WI38 (cell line): ENCODE results near the gene GTF3C1.

Experiments
- H3K4me3 ChIP-seq: 2 replicates; pipeline ENCODE4 v1.5.1; 2011; ENCODE audit warnings: low read depth, mild to moderate bottlenecking, control low read depth, low read length
- TF ChIP-seq, protein P1 (sequence below): IDR thresholded peaks from 2 replicates; pipeline ENCODE4 v1.5.1; 2012; ENCODE audit warnings: low read depth, mild to moderate bottlenecking, control low read depth, low read length

The GTF3C1 gene

GRCh38 chr16:27473101-27473900, 76.4 kb downstream of the GTF3C1 start:
- no peak overlapping the region for H3K4me3 ChIP-seq
- TF ChIP-seq, protein P1, sequence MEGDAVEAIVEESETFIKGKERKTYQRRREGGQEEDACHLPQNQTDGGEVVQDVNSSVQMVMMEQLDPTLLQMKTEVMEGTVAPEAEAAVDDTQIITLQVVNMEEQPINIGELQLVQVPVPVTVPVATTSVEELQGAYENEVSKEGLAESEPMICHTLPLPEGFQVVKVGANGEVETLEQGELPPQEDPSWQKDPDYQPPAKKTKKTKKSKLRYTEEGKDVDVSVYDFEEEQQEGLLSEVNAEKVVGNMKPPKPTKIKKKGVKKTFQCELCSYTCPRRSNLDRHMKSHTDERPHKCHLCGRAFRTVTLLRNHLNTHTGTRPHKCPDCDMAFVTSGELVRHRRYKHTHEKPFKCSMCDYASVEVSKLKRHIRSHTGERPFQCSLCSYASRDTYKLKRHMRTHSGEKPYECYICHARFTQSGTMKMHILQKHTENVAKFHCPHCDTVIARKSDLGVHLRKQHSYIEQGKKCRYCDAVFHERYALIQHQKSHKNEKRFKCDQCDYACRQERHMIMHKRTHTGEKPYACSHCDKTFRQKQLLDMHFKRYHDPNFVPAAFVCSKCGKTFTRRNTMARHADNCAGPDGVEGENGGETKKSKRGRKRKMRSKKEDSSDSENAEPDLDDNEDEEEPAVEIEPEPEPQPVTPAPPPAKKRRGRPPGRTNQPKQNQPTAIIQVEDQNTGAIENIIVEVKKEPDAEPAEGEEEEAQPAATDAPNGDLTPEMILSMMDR, result no peak

GRCh38 chr16:27472091-27473020, 77.4 kb downstream of the GTF3C1 start:
- no peak overlapping the region for H3K4me3 ChIP-seq

DNA sequence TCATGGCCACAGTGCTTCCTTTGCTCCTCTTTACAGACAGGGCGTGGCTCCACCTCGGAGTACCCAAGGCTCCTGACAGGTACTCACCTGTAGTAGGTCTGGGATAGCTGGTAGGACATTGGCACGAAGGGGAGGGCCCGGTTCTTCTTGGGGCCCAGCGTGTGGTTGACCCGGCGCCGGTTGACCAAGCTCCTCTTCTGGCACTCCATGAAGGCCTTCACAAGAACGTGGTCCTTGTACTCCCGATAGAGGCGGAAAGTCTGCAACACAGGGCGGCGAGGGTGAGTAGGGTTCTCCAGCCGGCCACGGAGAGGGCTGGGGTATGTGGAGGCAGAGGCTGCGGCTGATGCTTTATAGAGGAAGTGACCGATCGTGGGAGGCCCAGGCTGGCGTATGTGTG, 78.1 kb downstream of the GTF3C1 start:
- TF ChIP-seq, protein P1, result no peak

More at GRCh38 chr16:27472091-27473020, 77.4 kb downstream of the GTF3C1 start:
- TF ChIP-seq, protein P1, result no peak

GRCh38 chr16:27470567-27471431, 78.9 kb downstream of the GTF3C1 start:
- no peak overlapping the region for H3K4me3 ChIP-seq
- TF ChIP-seq, protein P1, result no peak

More for the DNA sequence above, 78.1 kb downstream of the GTF3C1 start:
- no peak overlapping the region for H3K4me3 ChIP-seq

DNA sequence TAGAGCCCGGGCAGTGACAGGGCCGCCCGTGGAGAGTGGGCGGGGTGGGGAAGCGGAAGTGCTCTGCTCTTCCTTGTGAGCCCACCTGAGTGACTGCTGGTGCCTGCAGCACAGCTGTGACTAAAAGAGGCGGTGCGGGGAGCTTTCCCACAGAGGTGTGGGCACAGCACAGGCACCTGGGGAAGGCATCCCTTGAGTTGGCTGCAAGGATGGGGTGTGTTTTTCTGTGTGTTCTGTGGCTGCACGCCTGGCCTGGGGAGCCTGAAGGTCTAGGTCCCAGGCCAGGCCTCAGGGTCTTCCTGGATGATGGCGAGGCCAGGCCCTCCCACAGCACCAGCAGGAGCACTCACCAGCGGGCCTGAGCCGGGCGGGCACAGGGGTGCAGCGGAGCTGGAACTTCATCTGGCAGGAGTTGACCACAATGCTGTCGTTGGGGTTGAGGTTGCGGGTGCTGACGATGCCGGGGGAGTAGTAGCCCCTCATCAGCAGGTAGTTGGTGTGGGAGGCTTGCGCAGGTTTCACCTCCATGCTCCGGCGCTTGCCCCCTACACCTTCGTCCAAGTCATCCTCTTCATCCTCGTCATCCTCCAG, 80.7 kb downstream of the GTF3C1 start:
- H3K4me3 ChIP-seq, result no peak overlapping the region
- TF ChIP-seq, protein P1, result no peak

GRCh38 chr16:27465483-27465879, 84.2 kb downstream of the GTF3C1 start:
- TF ChIP-seq, protein P1, result no peak

More at GRCh38 chr16:27465483-27465879, 84.2 kb downstream of the GTF3C1 start:
- H3K4me3 ChIP-seq, result no peak overlapping the region
